ENCODE data around the gene TMA16.

The TMA16 gene

DNA sequence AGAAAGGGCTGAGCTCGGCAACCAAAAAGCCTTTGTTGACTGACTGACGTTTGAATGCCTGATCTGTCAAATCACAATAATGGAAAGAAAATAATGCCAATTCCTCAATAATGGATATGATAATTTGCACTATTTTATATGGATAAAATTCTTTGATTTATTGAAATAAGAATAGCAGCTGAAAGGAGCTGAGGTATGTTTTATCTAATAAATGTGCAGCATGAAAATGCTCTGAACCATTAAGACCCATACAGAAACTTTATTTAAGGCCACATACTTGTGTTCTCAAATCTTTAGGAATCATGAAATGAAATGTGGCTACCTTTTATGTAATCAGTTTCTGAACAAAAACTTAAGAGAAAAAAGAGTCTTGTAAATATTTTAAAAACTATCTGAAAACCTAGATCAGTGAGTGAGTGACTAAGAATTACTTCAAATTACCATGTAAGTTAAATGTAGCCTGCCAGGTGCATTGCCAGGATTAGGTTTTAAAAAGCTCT is 69.8 kb downstream of the TMA16 start:
- DNase-seq, result no peak

GRCh38 chr4:163565226-163566135 is 71.0 kb downstream of the TMA16 start:
- DNase-seq, result peak; percentile 17 to 61

- DNase-seq, result no peak
These were observed 71.8 kb downstream of the TMA16 start for GRCh38 chr4:163566257-163566796.

- DNase-seq, result no peak
These were observed 74.4 kb downstream of the TMA16 start for GRCh38 chr4:163568843-163569242.
